Hepatocyte (in vitro differentiated cells): ENCODE measurements around the gene FES. TPM values are rescaled to one million over a fixed set of nuclear protein-coding genes. Genes with fewer than 3 reads are reported as not detected.

Experiments
- DNase-seq: peaks from one replicate; pipeline ENCODE4 v3.0.0-alpha.2; 2016; ENCODE audit warnings: low spot score
- H2AFZ ChIP-seq: fragments of 200-600 bp; sonication (generic); 2 replicates; pipeline ENCODE4 v1.6.0; 2016; ENCODE audit warnings: antibody characterized with exemption, mild to moderate bottlenecking
- H3K27ac ChIP-seq: fragments of 200-600 bp; sonication (generic); 2 replicates; pipeline ENCODE4 v1.5.1; 2016; ENCODE audit warnings: mild to moderate bottlenecking
- H3K27me3 ChIP-seq: fragments of 200-600 bp; sonication (generic); 2 replicates; pipeline ENCODE4 v1.6.1; 2016
- H3K36me3 ChIP-seq: fragments of 200-600 bp; sonication (generic); replicated peaks from 2 replicates; pipeline ENCODE4 v1.5.1; 2016; ENCODE audit warnings: low read depth; ENCODE audit not compliant: insufficient read depth
- H3K4me1 ChIP-seq: fragments of 200-600 bp; sonication (generic); 2 replicates; pipeline ENCODE4 v1.5.1; 2016; ENCODE audit warnings: mild to moderate bottlenecking, moderate library complexity; ENCODE audit not compliant: insufficient read depth
- H3K4me2 ChIP-seq: fragments of 200-600 bp; sonication (generic); 2 replicates; pipeline ENCODE4 v1.6.0; 2016
- H3K4me3 ChIP-seq: fragments of 200-600 bp; sonication (generic); 2 replicates; pipeline ENCODE4 v1.5.1; 2016; ENCODE audit warnings: mild to moderate bottlenecking
- H3K79me2 ChIP-seq: fragments of 200-600 bp; sonication (generic); 2 replicates; pipeline ENCODE4 v1.6.0; 2017; ENCODE audit warnings: mild to moderate bottlenecking
- H3K9me2 ChIP-seq: fragments of 200-600 bp; sonication (generic); replicated peaks from 2 replicates; pipeline ENCODE4 v1.6.0; 2017; ENCODE audit warnings: mild to moderate bottlenecking; ENCODE audit not compliant: insufficient read depth
- H3K9me3 ChIP-seq: fragments of 200-600 bp; sonication (generic); 2 replicates; pipeline ENCODE4 v1.5.1; 2016; ENCODE audit warnings: low read depth, mild to moderate bottlenecking
- H4K20me1 ChIP-seq: fragments of 200-600 bp; sonication (generic); 2 replicates; pipeline ENCODE4 v1.6.0; 2016; ENCODE audit warnings: mild to moderate bottlenecking; ENCODE audit not compliant: insufficient read depth, poor library complexity, severe bottlenecking
- CTCF ChIP-seq: fragments of 200-600 bp; sonication (generic); IDR thresholded peaks from 2 replicates; pipeline ENCODE4 v1.5.1; 2016; ENCODE audit warnings: antibody characterized with exemption, mild to moderate bottlenecking; ENCODE audit not compliant: poor library complexity
- EZH2 ChIP-seq: fragments of 200-600 bp; sonication (generic); IDR thresholded peaks from 2 replicates; pipeline ENCODE4 v1.6.1; 2016; ENCODE audit warnings: antibody characterized with exemption, mild to moderate bottlenecking, borderline replicate concordance
- EZH2phosphoT487 ChIP-seq: fragments of 200-600 bp; sonication (generic); IDR thresholded peaks from one replicate; pipeline ENCODE4 v1.6.1; 2018; ENCODE audit warnings: antibody characterized with exemption, mild to moderate bottlenecking, low read depth, moderate library complexity; ENCODE audit not compliant: unreplicated experiment, severe bottlenecking
- WGBS: methylation state at CpG from one replicate; pipeline ENCODE4 v1.1.6; 2016; ENCODE audit warnings: low lambda C conversion rate; ENCODE audit errors: missing lambda C conversion rate; 5-methylcytosine and 5-hydroxymethylcytosine counted together
- polyA plus RNA-seq: library from polyadenylated mRNA; unstranded; fragments of >200 nt; fragmentation: Nextera tagmentation; extraction: Ambion mirVana; gene quantifications from 2 replicates; pipeline ENCODE4 v1.2.1, GENCODE V29; 2016
- total RNA-seq: library from RNA; depleted of rRNA; stranded (reverse); fragments of >200 nt; gene quantifications from 2 replicates; pipeline ENCODE4 v1.2.3, GENCODE V29; 2014

The FES gene
- total and polyA plus RNA-seq, 2 experiments from 2014 or later = 7.3 to 13.5 TPM

GRCh38 chr15:90878660-90879059 is 5.6 kb upstream of the FES start:
- Histone ChIP-seq H2AFZ (no peak overlapping the region), H3K36me3 (no peaks in the 10 kb centered on the region), H3K9me3 (no peaks in the 10 kb centered on the region), H3K4me2 (no peak overlapping the region), H3K79me2 (peaks cover 19% of the 10 kb centered on the region), H3K4me3 (no peak overlapping the region), H3K27ac (no peak overlapping the region), H3K4me1 (peaks cover 19% of the 10 kb centered on the region), H4K20me1 (peaks cover 12% of the 10 kb centered on the region), H3K27me3 (no peaks in the 10 kb centered on the region), H3K9me2 (no peaks in the 10 kb centered on the region)
- WGBS = 96% methylated on average over 8 of the region's 15 CpGs
- no peak for TF ChIP-seq EZH2
- no peak for TF ChIP-seq EZH2phosphoT487
- no peak for TF ChIP-seq CTCF
- DNase-seq = no peak

- H3K27me3 ChIP-seq = no peaks in the 10 kb centered on the region
- no peak overlapping the region for H2AFZ ChIP-seq
- no peaks in the 10 kb centered on the region for H3K9me2 ChIP-seq
- no peaks in the 10 kb centered on the region for H3K9me3 ChIP-seq
- TF ChIP-seq CTCF (no peak), EZH2 (no peak), EZH2phosphoT487 (no peak)
- H3K4me3 ChIP-seq = no peak overlapping the region
- peaks cover 9% of the 10 kb centered on the region for H3K79me2 ChIP-seq
- H3K36me3 ChIP-seq = no peaks in the 10 kb centered on the region
- no peak overlapping the region for H3K4me2 ChIP-seq
- no peak for DNase-seq
- H4K20me1 ChIP-seq = peaks cover under 1% of the 10 kb centered on the region
- peaks cover 19% of the 10 kb centered on the region for H3K4me1 ChIP-seq
- 95% methylated on average over 22 of the region's 35 CpGs for WGBS
- H3K27ac ChIP-seq = no peak overlapping the region
Measured at GRCh38 chr15:90879730-90880366, 4.5 kb upstream of the FES start.

GRCh38 chr15:90880381-90881145 is 3.7 kb upstream of the FES start:
- Histone ChIP-seq H3K27ac (no peak overlapping the region), H4K20me1 (no peaks in the 10 kb centered on the region), H2AFZ (no peak overlapping the region), H3K27me3 (no peaks in the 10 kb centered on the region), H3K4me3 (no peak overlapping the region), H3K9me3 (no peaks in the 10 kb centered on the region), H3K79me2 (peaks cover 2% of the 10 kb centered on the region), H3K36me3 (no peaks in the 10 kb centered on the region), H3K9me2 (no peaks in the 10 kb centered on the region), H3K4me2 (no peak overlapping the region), H3K4me1 (peaks cover 26% of the 10 kb centered on the region)
- TF ChIP-seq EZH2 = no peak
- no peak for TF ChIP-seq EZH2phosphoT487
- no peak for TF ChIP-seq CTCF
- no peak for DNase-seq
- WGBS = 92% methylated on average over 14 of the region's 16 CpGs
